WTC11 (cell line): ENCODE measurements around the gene TXNL4A. TPM values are rescaled to one million over a fixed set of nuclear protein-coding genes. Genes with fewer than 3 reads are reported as not detected.

ENCODE experiments used
- ATAC-seq: fragments of 200-7000 bp; cut with Tn5 transposase; 2 replicates; pipeline ENCODE4 v1.10.0; 2021; ENCODE audit warnings: mild to moderate bottlenecking, moderate library complexity
- CTCF ChIA-PET: fragments of 300-600 bp; sonication (Branson Sonifier 250); formaldehyde crosslinking; loops from one replicate; lab custom pipeline; 2021; ENCODE audit warnings: antibody characterized with exemption; lab: Charles Lee
- POLR2A ChIA-PET: fragments of 350-600 bp; sonication (Branson Sonifier 250); formaldehyde crosslinking; loops from one replicate; lab custom pipeline; 2021; ENCODE audit warnings: antibody characterized with exemption; lab: Charles Lee
- DNase-seq: peaks from one replicate; pipeline ENCODE4 v3.0.0; 2021; ENCODE audit warnings: low spot score
- H3K27ac Mint-ChIP-seq: 2 replicates; pipeline ENCODE4 v1.8.0; 2021; ENCODE audit warnings: mixed read lengths
- H3K27me3 Mint-ChIP-seq: 2 replicates; pipeline ENCODE4 v1.8.0; 2021; ENCODE audit warnings: low read depth, mild to moderate bottlenecking, moderate library complexity, mixed read lengths
- H3K36me3 Mint-ChIP-seq: 2 replicates; pipeline ENCODE4 v1.8.0; 2021; ENCODE audit warnings: mixed read lengths
- H3K4me1 Mint-ChIP-seq: 2 replicates; pipeline ENCODE4 v1.8.0; 2022; ENCODE audit warnings: mixed read lengths
- H3K4me3 Mint-ChIP-seq: 2 replicates; pipeline ENCODE4 v1.8.0; 2021; ENCODE audit warnings: mild to moderate bottlenecking, moderate library complexity, mixed read lengths
- H3K9me3 Mint-ChIP-seq: 2 replicates; pipeline ENCODE4 v1.8.0; 2021; ENCODE audit warnings: mixed read lengths
- ATF3 ChIP-seq: sonication (generic); formaldehyde crosslinking; conservative IDR thresholded peaks from 2 replicates; pipeline ENCODE4 v1.8.1; 2022; ENCODE audit warnings: mild to moderate bottlenecking, missing genetic modification reagents
- FOXP1 ChIP-seq: sonication (generic); formaldehyde crosslinking; IDR thresholded peaks from 2 replicates; pipeline ENCODE4 v1.8.0; 2022; ENCODE audit warnings: missing genetic modification reagents, mild to moderate bottlenecking, moderate library complexity, borderline replicate concordance
- NFE2L1 ChIP-seq: sonication (generic); formaldehyde crosslinking; IDR thresholded peaks from 2 replicates; pipeline ENCODE4 v1.8.1; 2023; ENCODE audit warnings: missing genetic modification reagents
- PRRX2 ChIP-seq: fragments of 250-450 bp; sonication (Bioruptor Pico); IDR thresholded peaks from 2 replicates; pipeline ENCODE4 v1.8.0; 2021; ENCODE audit warnings: mild to moderate bottlenecking
- SMAD4 ChIP-seq: sonication (generic); formaldehyde crosslinking; IDR thresholded peaks from 2 replicates; pipeline ENCODE4 v1.8.0; 2022; ENCODE audit warnings: mild to moderate bottlenecking, missing genetic modification reagents
- SOX15 ChIP-seq: fragments of 250-450 bp; sonication (Bioruptor Pico); IDR thresholded peaks from 2 replicates; pipeline ENCODE4 v1.9.0; 2021; ENCODE audit warnings: mild to moderate bottlenecking
- TCF7 ChIP-seq: sonication (generic); formaldehyde crosslinking; IDR thresholded peaks from 2 replicates; pipeline ENCODE4 v1.8.0; 2022; ENCODE audit warnings: mild to moderate bottlenecking, low read depth, missing genetic modification reagents, moderate library complexity
- TEAD1 ChIP-seq: sonication (generic); formaldehyde crosslinking; IDR thresholded peaks from 2 replicates; pipeline ENCODE4 v1.8.0; 2022; ENCODE audit warnings: mild to moderate bottlenecking, missing genetic modification reagents
- USF1 ChIP-seq: sonication (generic); formaldehyde crosslinking; IDR thresholded peaks from 2 replicates; pipeline ENCODE4 v1.8.0; 2022; ENCODE audit warnings: mild to moderate bottlenecking, missing genetic modification reagents
- USF2 ChIP-seq: sonication (generic); formaldehyde crosslinking; IDR thresholded peaks from 2 replicates; pipeline ENCODE4 v1.8.1; 2023; ENCODE audit warnings: mild to moderate bottlenecking, missing genetic modification reagents, moderate library complexity
- ZBTB43 ChIP-seq: sonication (generic); formaldehyde crosslinking; IDR thresholded peaks from 2 replicates; pipeline ENCODE4 v1.8.1; 2023; ENCODE audit warnings: mild to moderate bottlenecking, missing genetic modification reagents
- ZNF121 ChIP-seq: sonication (generic); formaldehyde crosslinking; IDR thresholded peaks from 2 replicates; pipeline ENCODE4 v1.8.0; 2023; ENCODE audit warnings: missing genetic modification reagents
- ZNF423 ChIP-seq: fragments of 250-450 bp; sonication (Bioruptor Pico); IDR thresholded peaks from 2 replicates; pipeline ENCODE4 v2.1.2; 2022; ENCODE audit warnings: mild to moderate bottlenecking, moderate library complexity
- total RNA-seq: library from RNA; stranded (reverse); gene quantifications from 3 replicates; pipeline ENCODE4 v1.2.3, GENCODE V29; 2021
- TF ChIP-seq, protein P1 (sequence below): sonication (generic); formaldehyde crosslinking; IDR thresholded peaks from 2 replicates; pipeline ENCODE4 v1.8.1; 2023; ENCODE audit warnings: mild to moderate bottlenecking, missing genetic modification reagents
- TF ChIP-seq, protein P2 (sequence below): sonication (generic); formaldehyde crosslinking; IDR thresholded peaks from 2 replicates; pipeline ENCODE4 v1.8.1; 2023; ENCODE audit warnings: mild to moderate bottlenecking, missing genetic modification reagents, borderline replicate concordance

Gene TXNL4A
- total RNA-seq, 1 experiment from 2014 or later, result 157 TPM

- Mint-ChIP-seq H3K4me1 (peaks cover 39% of the 10 kb centered on the region), H3K27ac (no peak overlapping the region), H3K9me3 (no peaks in the 10 kb centered on the region), H3K36me3 (no peaks in the 10 kb centered on the region), H3K4me3 (no peak overlapping the region), H3K27me3 (peaks cover 85% of the 10 kb centered on the region)
- no peak for TF ChIP-seq ZBTB43 (CRISPR knock-in tag)
- TF ChIP-seq TCF7 (CRISPR knock-in tag), result no peak
- TF ChIP-seq, protein P1, sequence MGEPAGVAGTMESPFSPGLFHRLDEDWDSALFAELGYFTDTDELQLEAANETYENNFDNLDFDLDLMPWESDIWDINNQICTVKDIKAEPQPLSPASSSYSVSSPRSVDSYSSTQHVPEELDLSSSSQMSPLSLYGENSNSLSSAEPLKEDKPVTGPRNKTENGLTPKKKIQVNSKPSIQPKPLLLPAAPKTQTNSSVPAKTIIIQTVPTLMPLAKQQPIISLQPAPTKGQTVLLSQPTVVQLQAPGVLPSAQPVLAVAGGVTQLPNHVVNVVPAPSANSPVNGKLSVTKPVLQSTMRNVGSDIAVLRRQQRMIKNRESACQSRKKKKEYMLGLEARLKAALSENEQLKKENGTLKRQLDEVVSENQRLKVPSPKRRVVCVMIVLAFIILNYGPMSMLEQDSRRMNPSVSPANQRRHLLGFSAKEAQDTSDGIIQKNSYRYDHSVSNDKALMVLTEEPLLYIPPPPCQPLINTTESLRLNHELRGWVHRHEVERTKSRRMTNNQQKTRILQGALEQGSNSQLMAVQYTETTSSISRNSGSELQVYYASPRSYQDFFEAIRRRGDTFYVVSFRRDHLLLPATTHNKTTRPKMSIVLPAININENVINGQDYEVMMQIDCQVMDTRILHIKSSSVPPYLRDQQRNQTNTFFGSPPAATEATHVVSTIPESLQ (CRISPR knock-in tag), result no peak
- no peak for TF ChIP-seq TEAD1 (CRISPR knock-in tag)
- TF ChIP-seq NFE2L1 (CRISPR knock-in tag), result no peak
- no peak for TF ChIP-seq FOXP1
- TF ChIP-seq ATF3 (CRISPR knock-in tag), result no peak
- TF ChIP-seq USF1 (CRISPR knock-in tag), result no peak
- TF ChIP-seq PRRX2 (CRISPR knock-in tag), result no peak
- no peak for TF ChIP-seq ZNF121
- no peak for TF ChIP-seq SOX15 (CRISPR knock-in tag)
- DNase-seq, result no peak
- POLR2A ChIA-PET, result no interaction called here
- CTCF ChIA-PET, result no interaction called here
- no peak for ATAC-seq
Measured at GRCh38 chr18:79955302-79956075, 32.9 kb downstream of the TXNL4A start.

DNA sequence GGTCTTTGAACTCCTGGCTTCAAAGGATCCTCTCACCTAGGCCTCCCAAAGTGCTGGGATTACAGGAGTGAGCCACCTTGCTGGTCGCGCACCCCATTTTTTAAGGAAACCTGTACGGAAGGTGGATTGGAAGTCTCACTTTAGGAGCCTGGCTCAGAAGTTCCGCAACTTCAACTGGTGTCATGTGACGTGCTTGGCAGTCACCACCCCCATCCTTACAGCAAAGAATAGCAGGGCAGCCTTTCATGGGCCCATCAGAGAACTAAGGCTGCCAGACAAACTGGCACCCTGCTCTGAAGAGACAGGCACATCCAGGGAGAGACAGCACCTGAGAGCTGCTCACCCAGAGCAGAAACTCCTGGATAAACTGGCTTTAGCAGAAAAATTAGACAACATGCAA lies 33.6 kb downstream of the TXNL4A start:
- Mint-ChIP-seq H3K9me3 (no peaks in the 10 kb centered on the region), H3K27me3 (peaks cover 85% of the 10 kb centered on the region), H3K4me1 (peaks cover 32% of the 10 kb centered on the region), H3K4me3 (no peak overlapping the region), H3K36me3 (no peaks in the 10 kb centered on the region), H3K27ac (no peak overlapping the region)
- ATAC-seq (no peak), DNase-seq (no peak)
- TF ChIP-seq USF1 (CRISPR knock-in tag) (peak; percentile 63; the same call in 1 of the 2 replicates), USF2 (peak; percentile 68), SMAD4 (CRISPR knock-in tag) (no peak), ZNF423 (CRISPR knock-in tag) (no peak)
- TF ChIP-seq, protein P2, sequence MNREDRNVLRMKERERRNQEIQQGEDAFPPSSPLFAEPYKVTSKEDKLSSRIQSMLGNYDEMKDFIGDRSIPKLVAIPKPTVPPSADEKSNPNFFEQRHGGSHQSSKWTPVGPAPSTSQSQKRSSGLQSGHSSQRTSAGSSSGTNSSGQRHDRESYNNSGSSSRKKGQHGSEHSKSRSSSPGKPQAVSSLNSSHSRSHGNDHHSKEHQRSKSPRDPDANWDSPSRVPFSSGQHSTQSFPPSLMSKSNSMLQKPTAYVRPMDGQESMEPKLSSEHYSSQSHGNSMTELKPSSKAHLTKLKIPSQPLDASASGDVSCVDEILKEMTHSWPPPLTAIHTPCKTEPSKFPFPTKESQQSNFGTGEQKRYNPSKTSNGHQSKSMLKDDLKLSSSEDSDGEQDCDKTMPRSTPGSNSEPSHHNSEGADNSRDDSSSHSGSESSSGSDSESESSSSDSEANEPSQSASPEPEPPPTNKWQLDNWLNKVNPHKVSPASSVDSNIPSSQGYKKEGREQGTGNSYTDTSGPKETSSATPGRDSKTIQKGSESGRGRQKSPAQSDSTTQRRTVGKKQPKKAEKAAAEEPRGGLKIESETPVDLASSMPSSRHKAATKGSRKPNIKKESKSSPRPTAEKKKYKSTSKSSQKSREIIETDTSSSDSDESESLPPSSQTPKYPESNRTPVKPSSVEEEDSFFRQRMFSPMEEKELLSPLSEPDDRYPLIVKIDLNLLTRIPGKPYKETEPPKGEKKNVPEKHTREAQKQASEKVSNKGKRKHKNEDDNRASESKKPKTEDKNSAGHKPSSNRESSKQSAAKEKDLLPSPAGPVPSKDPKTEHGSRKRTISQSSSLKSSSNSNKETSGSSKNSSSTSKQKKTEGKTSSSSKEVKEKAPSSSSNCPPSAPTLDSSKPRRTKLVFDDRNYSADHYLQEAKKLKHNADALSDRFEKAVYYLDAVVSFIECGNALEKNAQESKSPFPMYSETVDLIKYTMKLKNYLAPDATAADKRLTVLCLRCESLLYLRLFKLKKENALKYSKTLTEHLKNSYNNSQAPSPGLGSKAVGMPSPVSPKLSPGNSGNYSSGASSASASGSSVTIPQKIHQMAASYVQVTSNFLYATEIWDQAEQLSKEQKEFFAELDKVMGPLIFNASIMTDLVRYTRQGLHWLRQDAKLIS (CRISPR knock-in tag), result no peak
- POLR2A ChIA-PET, result no interaction called here
- CTCF ChIA-PET, result interaction anchor here (2.2 kb wide), 1 partner anchor 21 kb away, joined by 7 read pairs; no protein-coding TSS in a partner anchor
